Uterus (tissue), 2 donors: ENCODE results near the gene NTRK1.

ENCODE experiments used
- CTCF ChIP-seq, 4 experiments: fragments of 200-600 bp in 2 of 4; fragments of 450-650 bp in 2 of 4; sonication (generic) in 2 of 4; IDR thresholded peaks; one replicate each; pipeline ENCODE4 v1.5.1; 2016 to 2019; ENCODE audit warnings: antibody characterized with exemption in 4 of 4, mild to moderate bottlenecking in 2 of 4, moderate library complexity in 1 of 4
- POLR2A ChIP-seq, 2 donors: fragments of 450-650 bp; IDR thresholded peaks; one replicate each; pipeline ENCODE4 v1.6.1; 2016; ENCODE audit warnings: antibody characterized with exemption in 2 of 2, mild to moderate bottlenecking in 1 of 2, moderate library complexity in 1 of 2

- TF ChIP-seq CTCF (IDR thresholded peaks at IDR 0.05): no peak
- no peak for TF ChIP-seq POLR2A (IDR thresholded peaks at IDR 0.05)
These were observed 64.0 kb downstream of the NTRK1 start for GRCh38 chr1:156924478-156925153.
